Measurements from ENCODE around the gene NOP10. TPM values are rescaled to one million over a fixed set of nuclear protein-coding genes. Genes with fewer than 3 reads are reported as not detected.
A peak's percentile ranks its signal among the peaks of the same experiment; 100 is the strongest.
"Not testable (repeated sequence)": the region's sequence is repeated elsewhere in the genome, so short reads cannot be mapped to it uniquely, and the experiment has no call there.

Gene NOP10
- total RNA-seq (2014; rRNA removed; shearing (Covaris generic)), result 248 and 300 TPM in 2 replicates

GRCh38 chr15:34342737-34343575, at the start of gene NOP10, which contains the start of gene NUTM1:
Gene NOP10 (minus strand): TSS chr15:34343136. CDS start chr15:34343073, 63 bp downstream.
Gene NUTM1 (plus strand): TSS chr15:34343315. CDS start chr15:34343697, 382 bp downstream.
- H3K4me1 ChIP-seq (replicated peaks), result no peaks in the 10 kb centered on the region; the same call in 1 of the 2 replicates
- peaks cover 24% of the 10 kb centered on the region for H3K36me3 ChIP-seq

GRCh38 chr15:34389594-34390086, 46.7 kb upstream of the NOP10 start:
- not testable (repeated sequence) for H3K36me3 ChIP-seq; H3K4me3 ChIP-seq; H3K27me3 ChIP-seq (replicated peaks); DNase-seq (ENCODE audit: low read depth in 1 of 2, low spot score in 2 of 2); H3K27ac ChIP-seq; H3K9me3 ChIP-seq (replicated peaks); H3K4me1 ChIP-seq (replicated peaks)

More at GRCh38 chr15:34342737-34343575, at the start of gene NOP10, which contains the start of gene NUTM1:
- Histone ChIP-seq H3K27ac (peak within 1 kb of the TSS; percentile 47), H3K9me3 (replicated peaks) (no peaks in the 10 kb centered on the region), H3K4me3 (peak within 1 kb of the TSS; percentile 55), H3K27me3 (replicated peaks) (no peaks in the 10 kb centered on the region)
- DNase-seq (ENCODE audit: low read depth in 1 of 2, low spot score in 2 of 2), result peak; percentile 88 to 89

GRCh38 chr15:34381829-34382521, 39.0 kb upstream of the NOP10 start:
- not testable (repeated sequence) for H3K27me3 ChIP-seq (replicated peaks); H3K9me3 ChIP-seq (replicated peaks); DNase-seq (ENCODE audit: low read depth in 1 of 2, low spot score in 2 of 2); H3K4me3 ChIP-seq; H3K4me1 ChIP-seq (replicated peaks); H3K36me3 ChIP-seq; H3K27ac ChIP-seq

- H3K9me3 ChIP-seq (replicated peaks); H3K4me3 ChIP-seq; H3K27ac ChIP-seq; H3K4me1 ChIP-seq (replicated peaks); DNase-seq (ENCODE audit: low read depth in 1 of 2, low spot score in 2 of 2); H3K27me3 ChIP-seq (replicated peaks); H3K36me3 ChIP-seq: not testable (repeated sequence)
Observed at GRCh38 chr15:34380491-34380890, 37.6 kb upstream of the NOP10 start.

GRCh38 chr15:34376856-34377255, 33.9 kb upstream of the NOP10 start:
- Histone ChIP-seq H3K27ac (no peak overlapping the region), H3K4me3 (no peak overlapping the region), H3K4me1 (replicated peaks) (no peaks in the 10 kb centered on the region), H3K9me3 (replicated peaks) (no peaks in the 10 kb centered on the region), H3K27me3 (replicated peaks) (no peaks in the 10 kb centered on the region), H3K36me3 (no peaks in the 10 kb centered on the region)
- DNase-seq (ENCODE audit: low read depth in 1 of 2, low spot score in 2 of 2), result no peak

GRCh38 chr15:34375541-34375940, 32.6 kb upstream of the NOP10 start:
- H3K9me3 ChIP-seq (replicated peaks); DNase-seq (ENCODE audit: low read depth in 1 of 2, low spot score in 2 of 2); H3K4me1 ChIP-seq (replicated peaks); H3K27me3 ChIP-seq (replicated peaks); H3K4me3 ChIP-seq; H3K27ac ChIP-seq; H3K36me3 ChIP-seq: not testable (repeated sequence)

GRCh38 chr15:34374816-34375215, 31.9 kb upstream of the NOP10 start:
- no peak for DNase-seq (ENCODE audit: low read depth in 1 of 2, low spot score in 2 of 2)
- no peak overlapping the region for H3K4me3 ChIP-seq
- no peak overlapping the region for H3K27ac ChIP-seq
- H3K36me3 ChIP-seq, result no peaks in the 10 kb centered on the region
- H3K27me3 ChIP-seq (replicated peaks), result no peaks in the 10 kb centered on the region
- no peaks in the 10 kb centered on the region for H3K9me3 ChIP-seq (replicated peaks)
- peaks cover 5% of the 10 kb centered on the region; the same call in 1 of the 2 replicates for H3K4me1 ChIP-seq (replicated peaks)

GRCh38 chr15:34373951-34374350, 31.0 kb upstream of the NOP10 start:
- Histone ChIP-seq H3K36me3 (no peaks in the 10 kb centered on the region), H3K4me1 (replicated peaks) (peaks cover 5% of the 10 kb centered on the region; the same call in 1 of the 2 replicates), H3K4me3 (no peak overlapping the region), H3K27ac (no peak overlapping the region), H3K27me3 (replicated peaks) (no peaks in the 10 kb centered on the region), H3K9me3 (replicated peaks) (no peaks in the 10 kb centered on the region)
- no peak for DNase-seq (ENCODE audit: low read depth in 1 of 2, low spot score in 2 of 2)

- Histone ChIP-seq H3K27me3 (replicated peaks) (no peaks in the 10 kb centered on the region), H3K4me1 (replicated peaks) (peaks cover 20% of the 10 kb centered on the region), H3K27ac (no peak overlapping the region), H3K4me3 (no peak overlapping the region), H3K36me3 (0 out of 2 replicates have a peak, but pooled peaks cover 3% of the 10 kb centered on the region), H3K9me3 (replicated peaks) (no peaks in the 10 kb centered on the region; the same call in 1 of the 2 replicates)
- no peak for DNase-seq (ENCODE audit: low read depth in 1 of 2, low spot score in 2 of 2)
Observed at GRCh38 chr15:34370643-34371042, 27.7 kb upstream of the NOP10 start.

GRCh38 chr15:34370129-34370528, 27.2 kb upstream of the NOP10 start:
- Histone ChIP-seq H3K4me1 (replicated peaks) (peaks cover 20% of the 10 kb centered on the region), H3K4me3 (no peak overlapping the region), H3K9me3 (replicated peaks) (no peaks in the 10 kb centered on the region; the same call in 1 of the 2 replicates), H3K36me3 (0 out of 2 replicates have a peak, but pooled peaks cover 3% of the 10 kb centered on the region), H3K27me3 (replicated peaks) (no peaks in the 10 kb centered on the region), H3K27ac (no peak overlapping the region)
- no peak for DNase-seq (ENCODE audit: low read depth in 1 of 2, low spot score in 2 of 2)

- Histone ChIP-seq H3K4me1 (replicated peaks) (peaks cover 20% of the 10 kb centered on the region), H3K27ac (peak within 1 kb of the TSS; percentile 73), H3K9me3 (replicated peaks) (no peaks in the 10 kb centered on the region; the same call in 1 of the 2 replicates), H3K4me3 (peak within 1 kb of the TSS; percentile 80), H3K27me3 (replicated peaks) (no peaks in the 10 kb centered on the region), H3K36me3 (peaks cover 19% of the 10 kb centered on the region)
- peak; percentile 87 to 91 for DNase-seq (ENCODE audit: low read depth in 1 of 2, low spot score in 2 of 2)
Observed at GRCh38 chr15:34367101-34368081, 24.5 kb upstream of the NOP10 start, which contains the start of gene LPCAT4. Gene LPCAT4 (minus strand): TSS chr15:34367196. CDS start chr15:34367100, 96 bp downstream.

- H3K9me3 ChIP-seq (replicated peaks), result no peaks in the 10 kb centered on the region; the same call in 1 of the 2 replicates
- peaks cover 20% of the 10 kb centered on the region for H3K4me1 ChIP-seq (replicated peaks)
- DNase-seq (ENCODE audit: low read depth in 1 of 2, low spot score in 2 of 2), result peak; percentile 37 to 65
- no peak overlapping the region for H3K27ac ChIP-seq
- peak overlapping the region; percentile 80 for H3K4me3 ChIP-seq
- H3K36me3 ChIP-seq, result peaks cover 23% of the 10 kb centered on the region
- no peaks in the 10 kb centered on the region for H3K27me3 ChIP-seq (replicated peaks)
Observed at GRCh38 chr15:34366271-34367065, 23.5 kb upstream of the NOP10 start.
